ENCODE measurements around the gene SEMA5A. TPM values are rescaled to one million over a fixed set of nuclear protein-coding genes. Genes with fewer than 3 reads are reported as not detected.

Gene SEMA5A
- total RNA-seq, 6 experiments from 2014 or later, result 3.1 to 12.6 (median 5.7) TPM

DNA sequence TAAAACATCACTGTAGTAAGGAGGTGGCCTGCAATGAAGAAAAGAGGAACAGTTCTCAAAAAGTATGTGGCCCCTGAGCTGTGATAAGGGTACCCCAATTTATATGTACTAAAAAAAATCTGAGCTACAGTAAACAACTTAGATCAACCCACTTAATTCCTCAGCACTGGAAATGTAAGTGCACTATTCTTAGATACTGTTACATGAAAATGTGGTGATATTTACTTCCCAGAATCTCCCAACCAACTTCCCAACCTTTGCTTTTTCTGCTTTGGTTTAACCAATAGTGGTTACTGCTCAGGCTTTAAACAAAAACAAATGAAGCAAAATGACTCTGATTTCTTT is 114.8 kb downstream of the SEMA5A start:
- H3K4me1 ChIP-seq, result peaks cover 0 to 5% (median 0%) of the 10 kb centered on the region in 4 donors
- intact Hi-C loops (cut with DNase I), result no loop called here
- no peak for DNase-seq
- H3K36me3 ChIP-seq, result no peaks in the 10 kb centered on the region
- H3K27me3 ChIP-seq, result no peaks in the 10 kb centered on the region
- H3K9me3 ChIP-seq, result no peaks in the 10 kb centered on the region
- no peak for TF ChIP-seq CTCF (IDR thresholded peaks at IDR 0.05)
- TF ChIP-seq POLR2A (IDR thresholded peaks at IDR 0.05), result no peak
- no peak overlapping the region for H3K4me3 ChIP-seq
- no peak for ATAC-seq
- H3K27ac ChIP-seq, result no peak overlapping the region

DNA sequence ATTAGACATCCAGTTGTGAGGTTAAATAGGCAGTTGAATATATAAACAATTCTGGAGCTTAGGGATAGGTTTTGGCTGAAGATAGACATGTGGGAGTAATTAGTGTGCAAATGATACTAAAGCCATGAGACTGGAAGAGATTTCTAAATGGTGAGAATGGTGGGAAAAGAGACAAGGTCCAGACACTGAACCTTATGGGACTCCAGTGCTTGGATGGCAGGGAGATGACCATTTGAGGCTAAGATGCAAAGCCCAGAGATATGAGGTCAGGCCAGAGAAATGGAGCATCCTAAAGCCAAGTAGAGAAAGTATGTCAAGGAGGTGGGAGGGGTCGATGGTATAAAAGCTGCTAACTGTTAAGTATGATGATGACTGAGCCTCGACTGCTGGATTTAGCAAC is 115.6 kb downstream of the SEMA5A start:
- Histone ChIP-seq H3K4me1 (peaks cover 0 to 5% (median 0%) of the 10 kb centered on the region in 4 donors), H3K36me3 (no peaks in the 10 kb centered on the region), H3K27me3 (no peaks in the 10 kb centered on the region), H3K27ac (no peak overlapping the region), H3K9me3 (no peaks in the 10 kb centered on the region), H3K4me3 (no peak overlapping the region)
- no peak for ATAC-seq
- no peak for TF ChIP-seq CTCF (IDR thresholded peaks at IDR 0.05)
- no peak for TF ChIP-seq POLR2A (IDR thresholded peaks at IDR 0.05)
- no peak for DNase-seq
- intact Hi-C loops (cut with DNase I), result no loop called here
- 65% methylated on average over 2 of the region's 2 CpGs for WGBS (ENCODE audit: insufficient coverage, low coverage, low lambda C conversion rate, missing lambda C conversion rate)

- Histone ChIP-seq H3K27ac (no peak overlapping the region), H3K36me3 (no peaks in the 10 kb centered on the region), H3K4me3 (no peak overlapping the region), H3K9me3 (no peaks in the 10 kb centered on the region), H3K27me3 (no peaks in the 10 kb centered on the region), H3K4me1 (peaks cover 0 to 5% (median 0%) of the 10 kb centered on the region in 4 donors)
- no peak for ATAC-seq
- no peak for DNase-seq
- TF ChIP-seq CTCF (IDR thresholded peaks at IDR 0.05) (no peak), POLR2A (IDR thresholded peaks at IDR 0.05) (no peak)
- intact Hi-C loops (cut with DNase I), result no loop called here
- 80% methylated on average over 7 of the region's 8 CpGs for whole genome bisulfite sequencing (ENCODE audit: insufficient coverage, low coverage, low lambda C conversion rate, missing lambda C conversion rate)
Measured at GRCh38 chr5:9429691-9430215, 116.1 kb downstream of the SEMA5A start.

DNA sequence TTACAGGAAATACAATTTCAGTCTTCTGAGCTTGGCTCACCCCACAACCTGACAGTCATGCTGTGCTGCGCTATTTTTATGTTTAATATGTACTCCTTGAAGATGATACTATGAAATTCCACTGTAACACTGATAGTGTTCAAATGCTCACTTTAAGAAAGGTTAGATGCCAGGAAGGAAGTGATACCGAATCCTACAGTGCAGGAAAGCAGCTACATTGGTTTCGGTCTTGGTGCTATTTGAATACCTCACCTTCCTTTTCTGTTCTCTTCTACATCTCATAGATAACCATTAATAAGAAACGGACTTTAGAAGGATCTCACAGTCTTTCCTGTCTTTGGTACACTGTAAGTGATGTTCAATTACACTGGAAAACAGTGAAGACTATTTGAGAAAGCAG is 117.6 kb downstream of the SEMA5A start:
- no peak for DNase-seq
- no peak for ATAC-seq
- 69% methylated on average over 4 of the region's 4 CpGs for WGBS (ENCODE audit: insufficient coverage, low coverage, low lambda C conversion rate, missing lambda C conversion rate)

More for the DNA sequence above, 117.6 kb downstream of the SEMA5A start:
- TF ChIP-seq CTCF (IDR thresholded peaks at IDR 0.05) (no peak), POLR2A (IDR thresholded peaks at IDR 0.05) (no peak)
- H3K36me3 ChIP-seq, result no peaks in the 10 kb centered on the region
- intact Hi-C loops (cut with DNase I), result no loop called here
- no peaks in the 10 kb centered on the region for H3K9me3 ChIP-seq
- H3K4me3 ChIP-seq, result no peak overlapping the region
- H3K27me3 ChIP-seq, result no peaks in the 10 kb centered on the region
- H3K27ac ChIP-seq, result no peak overlapping the region
- H3K4me1 ChIP-seq, result peaks cover 0 to 5% (median 0%) of the 10 kb centered on the region in 4 donors
